HFFc6 (cell line): ENCODE results near the gene CFAP91. TPM values are rescaled to one million over a fixed set of nuclear protein-coding genes. Genes with fewer than 3 reads are reported as not detected.
"Not testable (repeated sequence)": the region's sequence is repeated elsewhere in the genome, so short reads cannot be mapped to it uniquely, and the experiment has no call there.

Experiments
- DNase-seq: peaks from one replicate; pipeline ENCODE4 v3.0.0-alpha.2; 2018
- H3K27ac Mint-ChIP-seq: 2 replicates; pipeline ENCODE4 v1.8.0; 2020; ENCODE audit warnings: mild to moderate bottlenecking, mixed read lengths
- H3K27me3 Mint-ChIP-seq: 2 replicates; pipeline ENCODE4 v1.8.0; 2021; ENCODE audit warnings: mild to moderate bottlenecking, moderate library complexity, mixed read lengths; ENCODE audit not compliant: insufficient read depth
- H3K36me3 Mint-ChIP-seq: 2 replicates; pipeline ENCODE4 v1.8.0; 2021; ENCODE audit warnings: low read depth, mixed read lengths
- H3K4me1 Mint-ChIP-seq: 2 replicates; pipeline ENCODE4 v1.8.0; 2020; ENCODE audit warnings: low read depth, mixed read lengths
- H3K4me3 Mint-ChIP-seq: 2 replicates; pipeline ENCODE4 v1.8.0; 2020; ENCODE audit warnings: mild to moderate bottlenecking, moderate library complexity, mixed read lengths
- H3K9me3 Mint-ChIP-seq: 2 replicates; pipeline ENCODE4 v1.8.0; 2020; ENCODE audit warnings: mild to moderate bottlenecking, mixed read lengths
- total RNA-seq, 6 experiments: library from RNA; stranded (reverse); fragmentation: NEBNext Ultra II Directional; extraction: Animal tissue kit (Norgen Biotek cat#: 25700); gene quantifications; 2 replicates in 1 of 6; 3 replicates in 5 of 6; pipeline ENCODE4 v1.2.3, GENCODE V29; 2021
- TF ChIP-seq, protein P1 (sequence below): fragments of 200-600 bp; sonication (generic); IDR thresholded peaks from 2 replicates; pipeline ENCODE4 v1.5.0; 2021; ENCODE audit warnings: antibody characterized with exemption, mild to moderate bottlenecking

Gene CFAP91
- total RNA-seq, 6 experiments from 2014 or later = not detected

DNA sequence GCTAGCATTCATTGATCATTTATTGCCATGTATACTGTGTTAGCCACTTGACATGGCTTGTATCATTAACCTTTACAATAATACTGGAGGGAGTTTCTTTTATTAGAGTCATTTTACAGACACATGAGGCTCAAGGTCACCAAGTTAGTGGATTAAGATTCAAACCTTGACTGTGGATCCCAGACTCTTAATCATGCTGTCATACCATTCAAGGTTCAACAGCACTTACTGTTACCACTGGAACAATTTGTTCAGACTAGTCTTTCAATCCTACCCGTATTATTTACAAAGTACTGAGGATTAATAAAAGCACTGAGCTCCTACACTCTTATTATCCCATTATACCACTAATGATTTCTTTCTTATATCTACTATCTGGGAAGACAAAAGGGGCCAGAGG is 26.8 kb upstream of the CFAP91 start:
- H3K27ac Mint-ChIP-seq = peak overlapping the region; percentile 94

DNA sequence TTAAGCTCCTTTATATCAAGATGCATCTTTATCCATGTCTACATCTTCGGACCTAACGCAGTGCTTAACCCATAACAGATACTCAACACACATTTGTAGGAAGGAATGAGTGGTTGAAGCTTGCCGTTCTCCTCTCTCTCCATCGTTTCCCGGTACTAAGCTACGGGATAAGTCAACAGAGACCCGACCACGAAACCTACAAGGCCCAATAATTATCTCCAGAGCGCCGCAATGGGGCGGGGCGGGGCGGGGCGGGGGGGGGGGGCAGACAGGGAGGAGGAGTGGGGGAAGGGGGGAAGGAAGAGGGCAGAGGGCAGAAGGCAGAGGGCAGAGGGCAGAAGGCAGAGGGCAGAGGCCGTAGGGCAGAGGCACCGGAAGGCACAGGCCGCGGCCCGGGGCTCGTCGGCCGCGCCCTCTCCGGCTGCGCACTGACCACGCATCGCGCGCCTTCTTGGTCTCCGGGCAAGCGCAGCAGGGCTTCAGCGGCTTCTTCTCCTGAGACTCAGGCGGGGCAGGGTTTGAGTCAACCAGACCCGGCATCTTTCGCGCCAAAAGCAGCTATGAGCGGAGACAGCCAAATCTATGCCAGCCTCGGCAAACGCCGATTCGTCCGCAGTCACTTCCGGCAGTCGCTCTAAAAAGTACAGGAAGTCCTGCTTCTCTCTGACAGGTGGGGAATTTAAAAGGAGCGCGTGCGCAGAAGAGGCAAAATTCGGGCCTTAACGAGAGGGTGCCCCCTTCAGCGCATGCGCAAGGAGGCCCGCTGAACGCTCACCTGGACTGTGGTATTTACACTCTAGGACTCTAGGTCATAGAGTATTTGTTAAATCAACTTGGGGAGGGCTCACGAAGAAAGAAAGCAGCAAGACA is 25.8 kb upstream of the CFAP91 start, which contains the start of gene COX17:
Gene COX17, minus strand, starts transcription at position 636 of the 870 bp plus-strand sequence. Its CDS starts 96 bp downstream, at position 540.
- H3K9me3 Mint-ChIP-seq = no peaks in the 10 kb centered on the region

More for the DNA sequence above, 26.8 kb upstream of the CFAP91 start:
- Mint-ChIP-seq H3K9me3 (no peaks in the 10 kb centered on the region), H3K27me3 (peaks cover 2% of the 10 kb centered on the region; the same call in 1 of the 2 replicates), H3K4me1 (peaks cover 28% of the 10 kb centered on the region), H3K36me3 (peaks cover 9% of the 10 kb centered on the region; the same call in 1 of the 2 replicates), H3K4me3 (peak overlapping the region; percentile 97)
- TF ChIP-seq, protein P1, sequence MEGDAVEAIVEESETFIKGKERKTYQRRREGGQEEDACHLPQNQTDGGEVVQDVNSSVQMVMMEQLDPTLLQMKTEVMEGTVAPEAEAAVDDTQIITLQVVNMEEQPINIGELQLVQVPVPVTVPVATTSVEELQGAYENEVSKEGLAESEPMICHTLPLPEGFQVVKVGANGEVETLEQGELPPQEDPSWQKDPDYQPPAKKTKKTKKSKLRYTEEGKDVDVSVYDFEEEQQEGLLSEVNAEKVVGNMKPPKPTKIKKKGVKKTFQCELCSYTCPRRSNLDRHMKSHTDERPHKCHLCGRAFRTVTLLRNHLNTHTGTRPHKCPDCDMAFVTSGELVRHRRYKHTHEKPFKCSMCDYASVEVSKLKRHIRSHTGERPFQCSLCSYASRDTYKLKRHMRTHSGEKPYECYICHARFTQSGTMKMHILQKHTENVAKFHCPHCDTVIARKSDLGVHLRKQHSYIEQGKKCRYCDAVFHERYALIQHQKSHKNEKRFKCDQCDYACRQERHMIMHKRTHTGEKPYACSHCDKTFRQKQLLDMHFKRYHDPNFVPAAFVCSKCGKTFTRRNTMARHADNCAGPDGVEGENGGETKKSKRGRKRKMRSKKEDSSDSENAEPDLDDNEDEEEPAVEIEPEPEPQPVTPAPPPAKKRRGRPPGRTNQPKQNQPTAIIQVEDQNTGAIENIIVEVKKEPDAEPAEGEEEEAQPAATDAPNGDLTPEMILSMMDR = no peak
- no peak for DNase-seq

DNA sequence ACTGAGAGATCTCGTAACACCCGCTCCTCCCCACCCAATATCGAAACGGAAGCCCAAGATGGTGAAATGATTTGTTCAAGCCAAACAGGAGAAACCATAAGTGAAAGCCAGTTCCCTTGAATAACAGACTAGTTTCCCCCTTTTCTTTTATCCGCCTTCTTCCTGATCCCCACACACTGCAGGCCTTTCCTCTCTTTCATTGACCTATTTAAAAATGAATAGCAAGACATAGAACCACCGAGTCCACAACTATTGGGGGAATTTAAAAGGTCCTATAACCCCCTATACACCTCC is 25.2 kb upstream of the CFAP91 start:
- DNase-seq = no peak
- peak overlapping the region; percentile 97 for H3K4me3 Mint-ChIP-seq
- H3K4me1 Mint-ChIP-seq = peaks cover 28% of the 10 kb centered on the region
- TF ChIP-seq, protein P1 = no peak
- H3K27me3 Mint-ChIP-seq = peaks cover 2% of the 10 kb centered on the region; the same call in 1 of the 2 replicates
- H3K36me3 Mint-ChIP-seq = peaks cover 4% of the 10 kb centered on the region; the same call in 1 of the 2 replicates
- peak overlapping the region; percentile 94 for H3K27ac Mint-ChIP-seq
- no peaks in the 10 kb centered on the region for H3K9me3 Mint-ChIP-seq

More for the DNA sequence above, 25.8 kb upstream of the CFAP91 start, which contains the start of gene COX17:
- Mint-ChIP-seq H3K4me3 (peak within 1 kb of the TSS; percentile 97), H3K27me3 (peaks cover 2% of the 10 kb centered on the region; the same call in 1 of the 2 replicates), H3K36me3 (peaks cover 4% of the 10 kb centered on the region; the same call in 1 of the 2 replicates), H3K4me1 (peaks cover 28% of the 10 kb centered on the region), H3K27ac (peak within 1 kb of the TSS; percentile 94)
- DNase-seq = peak; percentile 96
- TF ChIP-seq, protein P1 = no peak

DNA sequence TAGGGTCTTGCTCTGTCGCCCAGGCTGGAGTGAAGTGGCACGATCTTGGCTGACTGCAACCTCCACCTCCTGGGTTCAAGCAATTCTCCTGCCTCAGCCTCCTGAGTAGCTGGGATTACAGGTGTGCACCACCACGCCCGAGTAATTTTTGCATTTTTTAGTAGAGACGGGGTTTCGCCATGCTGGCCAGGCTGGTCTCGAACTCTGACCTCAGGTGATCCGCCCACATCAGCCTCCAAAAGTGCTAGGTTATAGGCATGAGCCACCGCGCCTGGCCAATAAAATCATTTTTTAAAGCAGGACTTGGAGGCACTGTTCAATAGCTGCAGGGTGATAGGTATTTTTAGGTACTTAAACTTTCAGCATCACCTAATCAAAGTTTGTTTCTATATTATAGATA is 24.6 kb upstream of the CFAP91 start:
- H3K27ac Mint-ChIP-seq = not testable (repeated sequence)

DNA sequence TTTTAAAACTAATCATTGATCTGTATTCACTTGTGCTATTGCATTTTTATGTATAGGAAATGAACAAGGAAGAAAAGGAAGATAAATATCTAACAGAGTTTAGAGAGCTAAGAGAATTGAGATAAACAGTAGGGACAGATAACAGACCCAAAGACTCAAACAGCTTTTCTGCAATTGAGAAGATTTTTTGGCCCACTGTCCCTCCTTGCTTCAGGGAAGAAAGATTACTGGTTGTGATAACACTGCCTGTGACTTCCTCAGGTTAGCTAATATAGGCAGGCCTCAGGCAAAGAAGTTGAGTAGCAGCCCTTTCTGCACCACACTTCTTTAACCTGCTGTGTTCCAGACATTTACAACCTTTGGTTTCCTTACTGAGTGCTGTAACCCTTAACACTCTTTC is 22.9 kb upstream of the CFAP91 start:
- peaks cover 5% of the 10 kb centered on the region; the same call in 1 of the 2 replicates for H3K27me3 Mint-ChIP-seq
- no peak overlapping the region for H3K4me3 Mint-ChIP-seq
- no peak overlapping the region for H3K27ac Mint-ChIP-seq
- H3K36me3 Mint-ChIP-seq = peaks cover 2% of the 10 kb centered on the region; the same call in 1 of the 2 replicates
- DNase-seq = no peak
- peaks cover 27% of the 10 kb centered on the region for H3K4me1 Mint-ChIP-seq
- TF ChIP-seq, protein P1 = no peak
- H3K9me3 Mint-ChIP-seq = no peaks in the 10 kb centered on the region

More for the DNA sequence above, 24.6 kb upstream of the CFAP91 start:
- not testable (repeated sequence) for H3K9me3 Mint-ChIP-seq, H3K27me3 Mint-ChIP-seq, DNase-seq, H3K36me3 Mint-ChIP-seq, H3K4me3 Mint-ChIP-seq
- H3K4me1 Mint-ChIP-seq = peaks cover 28% of the 10 kb centered on the region

DNA sequence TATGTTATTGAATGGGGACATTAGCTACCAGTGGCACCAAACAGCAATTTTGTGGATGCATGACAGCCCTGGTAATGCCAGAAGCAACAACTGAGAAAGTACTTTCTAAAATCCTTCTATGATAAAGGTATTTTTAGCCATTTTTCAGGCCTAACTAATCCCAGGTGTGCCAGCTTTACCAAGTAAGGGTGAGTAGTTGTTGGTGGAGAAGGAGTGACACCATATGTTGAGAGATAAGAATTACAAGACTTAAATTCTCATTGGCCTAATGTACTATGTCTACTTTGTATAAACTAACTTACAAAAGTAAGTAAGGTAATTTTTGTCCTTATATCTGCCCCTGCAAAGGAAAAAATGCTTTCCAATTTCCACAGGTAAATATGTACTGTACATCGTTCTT is 21.5 kb upstream of the CFAP91 start:
- Mint-ChIP-seq H3K4me3 (no peak overlapping the region), H3K4me1 (peaks cover 13% of the 10 kb centered on the region), H3K36me3 (no peaks in the 10 kb centered on the region), H3K27ac (no peak overlapping the region), H3K9me3 (no peaks in the 10 kb centered on the region), H3K27me3 (peaks cover 12% of the 10 kb centered on the region)
- peak; percentile 47 for DNase-seq
- TF ChIP-seq, protein P1 = peak; percentile 76
